ENCODE measurements around the gene UVSSA. TPM values are rescaled to one million over a fixed set of nuclear protein-coding genes. Genes with fewer than 3 reads are reported as not detected.

UVSSA gene
- total and polyA plus RNA-seq, 12 donors, result 2.4 to 11.9 (median 6.6) TPM

GRCh38 chr4:1402021-1402515, 55.1 kb downstream of the UVSSA start:
- intact Hi-C loops (cut with DNase I), result no loop called here
- TF ChIP-seq CTCF (IDR thresholded peaks at IDR 0.05), result no peak
- DNase-seq (no peak), ATAC-seq (no peak)
- no peaks in the 10 kb centered on the region for H3K36me3 ChIP-seq
- H3K27ac ChIP-seq, result no peak overlapping the region
- peaks cover 0 to 35% (median 24%) of the 10 kb centered on the region in 9 donors for H3K4me1 ChIP-seq
- peaks cover 54 to 86% (median 73%) of the 10 kb centered on the region in 7 donors for H3K27me3 ChIP-seq
- 10 to 11% methylated on average over 24 of the region's 24 CpGs for WGBS, 2 donors
- peaks cover 0 to 12% (median 0%) of the 10 kb centered on the region in 11 donors for H3K9me3 ChIP-seq
- H3K4me3 ChIP-seq, result no peak overlapping the region

- DNase-seq (no peak), ATAC-seq (no peak)
- 5 to 6% methylated on average over 68 to 69 of the region's 69 CpGs for WGBS, 2 donors
- H3K4me3 ChIP-seq, result no peak overlapping the region
- H3K4me1 ChIP-seq, result peaks cover 0 to 40% (median 27%) of the 10 kb centered on the region in 9 donors
- H3K9me3 ChIP-seq, result peaks cover 0 to 10% (median 0%) of the 10 kb centered on the region in 11 donors
- no peaks in the 10 kb centered on the region for H3K36me3 ChIP-seq
- peaks cover 59 to 91% (median 79%) of the 10 kb centered on the region in 7 donors for H3K27me3 ChIP-seq
- intact Hi-C loops (cut with DNase I), result no loop called here
- TF ChIP-seq CTCF (IDR thresholded peaks at IDR 0.05), result no peak
- no peak overlapping the region for H3K27ac ChIP-seq
These were observed 55.6 kb downstream of the UVSSA start for GRCh38 chr4:1402516-1403091.

GRCh38 chr4:1403177-1403583, 56.2 kb downstream of the UVSSA start:
- 3% methylated on average over 45 to 58 of the region's 58 CpGs for WGBS, 2 donors

More at GRCh38 chr4:1403177-1403583, 56.2 kb downstream of the UVSSA start:
- intact Hi-C loops (cut with DNase I), result no loop called here
- Histone ChIP-seq H3K36me3 (no peaks in the 10 kb centered on the region), H3K9me3 (peaks cover 0 to 10% (median 0%) of the 10 kb centered on the region in 11 donors), H3K27me3 (peaks cover 62 to 97% (median 84%) of the 10 kb centered on the region in 7 donors), H3K4me1 (peaks cover 0 to 42% (median 27%) of the 10 kb centered on the region in 9 donors), H3K27ac (no peak overlapping the region), H3K4me3 (no peak overlapping the region)
- TF ChIP-seq CTCF (IDR thresholded peaks at IDR 0.05), result no peak
- no peak for ATAC-seq
- no peak for DNase-seq

Measured in heart right ventricle (tissue), 16 donors.